Stimulated activated CD4-positive, alpha-beta T cell treated with anti-CD3 and anti-CD28 coated beads, Interleukin-1b, Interleukin-23, amount 100 ng/mL, for 4 hours (primary cell): Measurements from ENCODE around the gene KDM1A.
"Not testable (repeated sequence)": the region's sequence is repeated elsewhere in the genome, so short reads cannot be mapped to it uniquely, and the experiment has no call there.

Experiments used
- DNase-seq, 2 donors: peaks; one replicate each; pipeline ENCODE4 v3.0.0-alpha.2; 2020; ENCODE audit warnings: low read depth in 2 of 2

Gene KDM1A

GRCh38 chr1:23019094-23019862, at the start of gene KDM1A:
Gene KDM1A, plus strand, starts transcription at chr1:23019468. Its CDS starts 129 bp downstream, at chr1:23019597.
- DNase-seq = peak; percentile 92 to 96

GRCh38 chr1:22970096-22970495, 49.2 kb upstream of the KDM1A start:
- DNase-seq = no peak

DNA sequence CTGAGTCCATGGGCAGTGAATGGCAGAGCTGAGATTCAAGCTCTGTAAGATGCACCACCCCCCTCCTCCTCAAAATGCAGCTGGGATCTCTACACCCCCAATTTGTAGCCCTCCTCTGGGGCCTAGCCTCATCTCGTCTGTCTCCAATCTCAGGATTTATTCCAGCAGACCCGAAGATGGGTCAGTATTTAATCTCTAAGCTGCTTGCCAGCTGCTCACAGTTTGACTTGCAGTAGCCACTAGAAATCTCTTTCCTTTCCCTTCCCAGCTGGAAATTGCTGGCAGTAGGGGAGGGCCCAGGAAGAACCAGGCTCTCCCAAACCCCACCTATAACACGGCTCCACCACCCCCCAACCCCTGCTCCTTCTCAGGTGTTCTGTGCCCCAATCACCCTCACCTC, 48.1 kb upstream of the KDM1A start:
- DNase-seq = no peak

DNA sequence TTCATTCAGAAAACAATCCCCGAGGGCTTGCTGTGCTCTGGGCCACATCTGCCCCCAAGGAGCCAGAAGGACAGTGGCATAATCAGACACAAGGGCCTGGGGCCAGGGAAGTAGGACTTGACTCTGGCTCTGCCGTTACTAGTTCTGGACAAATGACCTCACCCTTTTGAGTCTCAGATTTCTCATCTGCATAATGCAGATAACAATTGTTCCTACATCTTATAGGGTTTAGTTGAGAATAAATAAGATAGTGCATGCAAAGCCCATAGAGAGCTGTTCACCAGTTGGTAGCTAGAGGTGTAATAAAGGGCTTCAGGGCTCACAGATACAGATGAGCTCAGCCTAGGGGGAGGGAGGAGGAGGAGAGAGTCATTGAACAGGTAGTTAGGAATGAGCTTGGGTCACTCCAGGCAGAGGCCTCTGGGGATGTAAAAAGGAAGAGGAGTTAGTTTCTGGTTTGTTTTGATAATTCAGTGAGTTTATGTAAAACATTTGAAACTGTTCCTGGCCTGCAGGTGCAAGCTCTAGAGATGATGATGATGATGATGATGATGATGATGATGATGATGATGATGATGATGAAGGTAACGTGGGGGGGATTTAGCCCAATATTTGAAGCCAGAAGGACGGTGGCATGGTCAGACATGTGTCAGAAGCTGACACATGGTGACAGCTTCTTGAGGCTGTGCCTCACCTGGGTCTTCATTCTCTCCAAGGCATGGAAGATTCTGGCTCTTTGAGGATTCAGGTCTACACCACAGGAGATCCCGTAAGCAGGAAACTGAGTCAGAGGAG, 47.5 kb upstream of the KDM1A start:
- DNase-seq = no peak

- no peak for DNase-seq
These were observed 46.5 kb upstream of the KDM1A start, which contains the start of gene LACTBL1 for GRCh38 chr1:22972760-22973159. Gene LACTBL1, minus strand, starts transcription at chr1:22972866. Its CDS starts 550 bp downstream, at chr1:22972316.

DNA sequence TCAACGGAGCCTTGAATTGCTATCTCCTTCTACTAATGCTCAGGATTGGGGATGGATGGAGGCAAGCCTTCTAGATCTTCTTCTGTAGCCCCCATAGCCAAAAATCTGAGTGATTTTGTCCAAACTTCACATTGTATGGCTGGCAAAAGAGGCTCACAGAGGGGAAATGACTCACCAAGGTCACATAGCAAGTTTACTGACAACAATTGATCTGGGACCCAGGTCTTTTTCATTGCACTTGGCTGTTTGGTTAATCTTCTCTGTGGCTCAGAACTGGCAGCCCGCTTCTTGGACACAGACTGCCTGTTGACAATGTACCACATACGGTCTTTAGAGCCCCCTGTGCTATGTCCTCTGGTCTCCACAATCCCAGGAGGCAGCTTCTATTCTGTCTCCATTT, 43.6 kb upstream of the KDM1A start:
- DNase-seq = no peak

DNA sequence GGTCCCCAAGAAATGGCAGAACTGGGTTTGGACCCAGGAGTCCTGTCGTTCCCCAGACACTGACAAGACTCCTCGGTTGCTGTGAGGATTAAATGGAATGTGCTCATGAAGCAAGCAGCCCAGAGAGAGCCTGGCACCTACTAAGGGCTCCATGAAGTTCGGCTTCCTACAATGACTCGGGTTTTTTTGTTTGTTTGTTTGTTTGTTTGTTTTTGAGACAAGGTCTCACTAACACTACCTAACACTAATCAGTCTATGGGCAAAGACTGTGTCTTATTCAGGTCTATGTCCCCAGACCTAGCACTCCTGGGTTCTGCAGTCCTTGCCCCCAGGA, 43.2 kb upstream of the KDM1A start:
- no peak for DNase-seq

- peak; percentile 14 to 18 for DNase-seq
These were observed 42.6 kb upstream of the KDM1A start for GRCh38 chr1:22976461-22977243.

GRCh38 chr1:22978299-22978698, 41.0 kb upstream of the KDM1A start:
- no peak for DNase-seq

DNA sequence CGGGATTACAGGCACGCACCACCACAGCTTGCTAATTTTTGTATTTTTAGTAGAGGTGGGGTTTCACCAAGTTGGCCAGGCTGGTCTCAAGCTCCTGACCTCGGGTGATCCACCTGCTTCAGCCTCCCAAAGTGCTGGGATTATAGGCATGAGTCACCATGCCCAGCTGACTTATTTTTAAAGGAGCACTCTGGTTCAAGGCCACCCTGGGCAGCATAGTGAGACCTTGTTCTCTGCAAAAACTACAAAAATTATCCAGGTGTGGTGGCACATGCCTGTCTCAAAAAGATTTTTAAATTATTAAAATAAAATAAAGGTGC, 38.8 kb upstream of the KDM1A start:
- not testable (repeated sequence) for DNase-seq

DNA sequence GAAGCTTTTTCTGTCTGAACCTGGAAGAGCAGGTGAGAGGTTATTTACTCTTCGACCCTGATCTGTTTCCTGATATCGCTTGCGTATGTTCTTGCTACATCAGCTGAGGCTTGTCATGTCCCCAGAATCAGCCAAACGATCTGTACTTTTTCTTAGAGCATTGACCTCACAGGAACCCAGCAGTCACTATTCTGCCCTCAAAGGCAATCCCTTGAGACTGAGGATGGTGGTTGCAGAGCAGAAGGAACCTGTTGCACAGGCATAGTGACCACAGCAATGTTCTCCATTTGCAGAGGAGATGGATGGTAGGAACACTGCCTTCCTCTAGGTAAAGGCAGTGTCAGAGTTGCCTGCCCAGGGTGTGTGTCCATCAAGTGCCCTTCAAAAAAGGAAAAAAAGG, 35.3 kb upstream of the KDM1A start:
- no peak for DNase-seq

DNA sequence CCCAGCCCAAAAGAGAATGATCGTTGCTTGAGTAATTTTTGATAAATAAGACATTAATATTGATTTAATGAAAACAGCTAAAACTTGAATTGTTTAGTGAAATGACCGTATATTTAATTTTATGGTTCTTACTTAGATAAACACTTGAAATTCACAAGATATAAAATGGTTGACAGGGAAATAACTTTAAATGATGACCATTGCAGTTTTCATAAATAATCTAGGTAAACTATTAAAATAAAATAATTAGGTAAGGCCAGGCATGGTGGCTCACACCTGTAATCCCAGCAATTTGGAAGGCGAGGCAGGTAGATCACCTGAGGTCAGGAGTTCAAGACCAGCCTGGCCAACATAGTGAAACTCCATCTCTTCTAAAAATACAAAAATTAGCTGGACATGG, 26.9 kb upstream of the KDM1A start:
- DNase-seq = not testable (repeated sequence)

- DNase-seq = not testable (repeated sequence)
These were observed 26.0 kb upstream of the KDM1A start for GRCh38 chr1:22993220-22993795.

DNA sequence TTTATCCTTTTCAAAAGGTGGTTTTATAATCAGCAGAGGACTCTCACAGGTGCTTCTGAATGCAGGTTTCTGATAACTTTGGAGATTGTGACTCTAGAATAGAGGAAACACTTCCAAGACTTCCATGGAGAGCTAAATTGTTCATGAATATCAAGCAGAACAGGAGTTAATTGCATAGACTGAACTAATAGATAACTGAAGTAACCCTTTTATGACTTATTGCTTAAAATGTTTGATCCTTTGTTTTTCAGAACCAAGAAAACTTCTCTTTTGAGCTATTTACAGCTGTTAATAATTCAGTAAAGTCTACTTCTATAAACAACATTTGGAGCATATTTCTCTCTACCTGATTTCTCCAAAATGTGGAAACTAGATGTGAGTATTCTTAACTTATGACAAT, 23.5 kb upstream of the KDM1A start:
- DNase-seq = no peak

GRCh38 chr1:22997528-22997927, 21.7 kb upstream of the KDM1A start:
- not testable (repeated sequence) for DNase-seq

- DNase-seq = not testable (repeated sequence)
These were observed 19.1 kb upstream of the KDM1A start for GRCh38 chr1:23000133-23000532.

- DNase-seq = not testable (repeated sequence)
These were observed 17.1 kb upstream of the KDM1A start for GRCh38 chr1:23002218-23002617.

GRCh38 chr1:23004112-23004511, 15.2 kb upstream of the KDM1A start:
- no peak for DNase-seq

DNA sequence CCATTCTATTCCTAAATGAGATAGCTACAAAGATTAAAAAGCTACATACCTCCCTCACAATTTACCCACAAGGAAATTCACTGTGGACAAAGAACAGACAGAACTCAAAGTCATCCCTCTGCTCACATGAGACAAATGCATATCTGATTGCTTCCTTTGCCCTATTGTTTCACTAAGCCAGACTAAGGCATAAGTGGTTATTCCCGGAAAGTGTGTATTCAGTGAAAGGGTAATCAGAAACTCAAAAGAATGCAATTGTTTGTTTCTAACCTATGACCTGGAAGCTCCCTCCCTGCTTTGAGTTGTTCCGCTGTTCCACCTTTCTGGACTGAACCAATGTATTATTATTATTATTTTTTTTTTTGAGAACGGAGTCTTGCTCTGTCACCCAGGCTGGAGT, 14.5 kb upstream of the KDM1A start:
- not testable (repeated sequence) for DNase-seq

- DNase-seq = no peak
These were observed 12.2 kb upstream of the KDM1A start for GRCh38 chr1:23007106-23007505.

DNA sequence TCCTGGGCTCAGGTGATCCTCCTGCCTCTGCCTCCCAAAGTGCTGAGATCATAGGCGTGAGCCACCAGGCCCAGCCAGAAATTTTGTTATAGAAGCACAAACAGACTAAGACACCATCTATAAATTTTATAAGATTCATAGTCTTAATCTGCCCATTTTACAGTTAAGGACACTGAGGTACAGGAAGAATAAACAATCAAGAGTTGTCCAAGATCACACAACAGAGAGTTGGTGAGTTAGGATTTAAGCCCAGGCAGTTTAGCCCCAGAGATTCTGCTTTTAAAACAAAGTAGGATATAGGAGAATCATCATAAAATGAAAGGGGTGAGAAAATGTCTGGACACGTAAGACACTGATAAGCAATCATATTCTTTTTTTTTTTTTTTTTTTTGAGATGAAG, 10.4 kb upstream of the KDM1A start:
- no peak for DNase-seq

GRCh38 chr1:23010025-23010424, 9.2 kb upstream of the KDM1A start:
- DNase-seq = not testable (repeated sequence)
